Nephron progenitor cell (in vitro differentiated cells): ENCODE measurements around the gene RNH1.
A peak's percentile ranks its signal among the peaks of the same experiment; 100 is the strongest.

Experiments
- DNase-seq: peaks from one replicate; pipeline ENCODE4 v3.0.0; 2021
- H3K27ac Mint-ChIP-seq: 2 replicates; pipeline ENCODE4 v1.8.0; 2021; ENCODE audit warnings: mild to moderate bottlenecking, moderate library complexity, mixed read lengths
- H3K27me3 Mint-ChIP-seq: 2 replicates; pipeline ENCODE4 v1.8.0; 2021; ENCODE audit warnings: mild to moderate bottlenecking, low read depth, mixed read lengths; ENCODE audit not compliant: poor library complexity
- H3K36me3 Mint-ChIP-seq: 2 replicates; pipeline ENCODE4 v1.8.0; 2021; ENCODE audit warnings: low read depth, mixed read lengths
- H3K4me1 Mint-ChIP-seq: 2 replicates; pipeline ENCODE4 v1.8.0; 2021; ENCODE audit warnings: mixed read lengths
- H3K4me3 Mint-ChIP-seq: 2 replicates; pipeline ENCODE4 v1.8.0; 2021; ENCODE audit warnings: mild to moderate bottlenecking, moderate library complexity, mixed read lengths
- H3K9me3 Mint-ChIP-seq: 2 replicates; pipeline ENCODE4 v1.8.0; 2021; ENCODE audit warnings: mild to moderate bottlenecking, moderate library complexity, mixed read lengths
- TF ChIP-seq, protein P1 (sequence below): fragments of 200-600 bp; sonication (generic); IDR thresholded peaks from 2 replicates; pipeline ENCODE4 v1.5.0; 2021; ENCODE audit warnings: antibody characterized with exemption

The RNH1 gene

DNA sequence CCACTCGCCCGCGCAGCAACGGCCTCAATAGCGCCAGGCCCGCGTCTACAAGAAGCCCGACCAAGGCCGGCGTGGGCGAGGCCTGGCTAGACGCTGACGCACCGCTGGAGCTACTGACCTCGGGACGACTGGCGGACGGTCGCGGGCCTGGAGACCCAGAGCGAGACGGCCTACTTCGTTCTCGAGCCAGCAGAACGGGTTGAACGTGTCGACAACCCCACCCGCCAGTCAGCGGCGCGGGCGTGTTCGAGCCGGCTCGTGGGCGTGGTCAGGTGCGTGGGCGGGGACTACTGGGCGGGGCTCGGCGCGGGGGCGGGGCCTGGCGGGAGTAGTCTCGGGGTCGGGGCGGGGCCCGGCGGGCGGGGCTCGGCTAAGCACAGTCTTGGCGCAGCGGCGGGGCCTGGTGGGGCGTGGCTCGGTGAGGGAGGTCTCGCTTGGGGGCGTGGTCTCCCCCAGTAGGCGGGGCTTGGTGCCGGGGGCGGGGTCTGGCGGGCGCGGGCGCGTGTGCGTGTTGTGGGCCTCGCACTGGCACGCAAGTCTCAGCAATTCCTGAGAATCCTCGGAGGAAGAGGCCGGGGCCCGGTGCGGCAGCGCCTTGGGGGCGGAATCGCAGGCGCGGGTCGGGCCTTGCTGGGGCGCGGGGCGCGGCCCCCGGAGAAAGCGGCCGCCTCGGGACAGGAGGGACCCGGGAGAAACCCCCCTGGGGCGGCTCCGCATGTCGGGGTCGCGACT is at the start of gene RNH1:
RNH1 (minus strand) TSS at position 248 of the 732 bp plus-strand sequence. CDS start 5,080 bp downstream, outside the sequence.
- H3K36me3 Mint-ChIP-seq: peaks cover 27% of the 10 kb centered on the region
- no peaks in the 10 kb centered on the region for H3K9me3 Mint-ChIP-seq
- no peaks in the 10 kb centered on the region for H3K27me3 Mint-ChIP-seq
- H3K27ac Mint-ChIP-seq: peak within 1 kb of the TSS; percentile 100
- DNase-seq: peak; percentile 99
- peak within 1 kb of the TSS; percentile 97 for H3K4me3 Mint-ChIP-seq
- TF ChIP-seq, protein P1, sequence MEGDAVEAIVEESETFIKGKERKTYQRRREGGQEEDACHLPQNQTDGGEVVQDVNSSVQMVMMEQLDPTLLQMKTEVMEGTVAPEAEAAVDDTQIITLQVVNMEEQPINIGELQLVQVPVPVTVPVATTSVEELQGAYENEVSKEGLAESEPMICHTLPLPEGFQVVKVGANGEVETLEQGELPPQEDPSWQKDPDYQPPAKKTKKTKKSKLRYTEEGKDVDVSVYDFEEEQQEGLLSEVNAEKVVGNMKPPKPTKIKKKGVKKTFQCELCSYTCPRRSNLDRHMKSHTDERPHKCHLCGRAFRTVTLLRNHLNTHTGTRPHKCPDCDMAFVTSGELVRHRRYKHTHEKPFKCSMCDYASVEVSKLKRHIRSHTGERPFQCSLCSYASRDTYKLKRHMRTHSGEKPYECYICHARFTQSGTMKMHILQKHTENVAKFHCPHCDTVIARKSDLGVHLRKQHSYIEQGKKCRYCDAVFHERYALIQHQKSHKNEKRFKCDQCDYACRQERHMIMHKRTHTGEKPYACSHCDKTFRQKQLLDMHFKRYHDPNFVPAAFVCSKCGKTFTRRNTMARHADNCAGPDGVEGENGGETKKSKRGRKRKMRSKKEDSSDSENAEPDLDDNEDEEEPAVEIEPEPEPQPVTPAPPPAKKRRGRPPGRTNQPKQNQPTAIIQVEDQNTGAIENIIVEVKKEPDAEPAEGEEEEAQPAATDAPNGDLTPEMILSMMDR: no peak
- peaks cover 19% of the 10 kb centered on the region for H3K4me1 Mint-ChIP-seq

DNA sequence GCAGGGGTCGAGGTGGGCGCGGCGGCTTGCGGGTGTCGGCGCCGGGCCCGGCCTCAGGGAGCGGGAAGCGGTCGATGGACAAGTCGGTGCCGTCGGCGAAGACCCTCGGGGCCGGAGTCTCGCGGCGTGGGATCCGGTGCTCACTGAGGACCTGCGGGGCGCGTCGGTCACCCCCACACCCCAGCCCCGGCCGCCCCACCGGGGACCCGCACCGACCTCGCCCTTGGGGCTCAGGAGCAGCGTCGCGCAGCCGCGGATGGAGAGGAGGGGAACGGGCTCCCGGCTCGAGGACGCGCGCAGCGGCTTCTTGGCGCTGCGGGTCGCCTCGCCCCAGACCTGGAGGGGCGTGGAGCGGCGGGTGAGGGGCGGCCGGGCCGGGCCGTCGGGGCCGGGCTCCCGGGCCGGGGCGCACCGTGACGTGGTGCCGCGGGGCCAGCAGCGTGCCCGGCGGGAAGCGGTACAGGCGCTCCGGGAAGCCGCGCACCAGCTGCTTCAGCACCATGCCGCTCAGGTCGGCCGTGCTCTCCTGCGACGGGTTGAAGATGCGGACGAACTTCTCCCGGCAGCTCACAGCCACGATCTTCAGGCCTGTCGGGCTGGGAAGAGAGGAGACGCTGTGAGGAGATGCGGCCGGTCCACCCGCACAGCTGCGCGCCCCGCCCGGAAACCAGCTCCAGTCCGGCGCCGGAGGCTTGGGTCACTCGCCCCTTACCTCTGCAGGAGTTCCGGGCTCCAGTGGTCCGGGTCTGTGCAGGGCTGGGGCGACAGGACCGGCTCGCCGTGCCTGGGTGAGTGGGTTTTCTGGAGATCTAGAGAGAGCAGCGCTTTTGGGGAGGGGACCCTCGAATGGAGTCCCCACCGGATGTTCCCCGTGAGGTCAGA is 49.0 kb upstream of the RNH1 start:
- Mint-ChIP-seq H3K27me3 (peaks cover 42% of the 10 kb centered on the region), H3K27ac (no peak overlapping the region), H3K36me3 (no peaks in the 10 kb centered on the region), H3K4me3 (peak overlapping the region; percentile 62), H3K9me3 (no peaks in the 10 kb centered on the region), H3K4me1 (peaks cover 18% of the 10 kb centered on the region)
- TF ChIP-seq, protein P1: no peak
- peak; percentile 41 for DNase-seq

DNA sequence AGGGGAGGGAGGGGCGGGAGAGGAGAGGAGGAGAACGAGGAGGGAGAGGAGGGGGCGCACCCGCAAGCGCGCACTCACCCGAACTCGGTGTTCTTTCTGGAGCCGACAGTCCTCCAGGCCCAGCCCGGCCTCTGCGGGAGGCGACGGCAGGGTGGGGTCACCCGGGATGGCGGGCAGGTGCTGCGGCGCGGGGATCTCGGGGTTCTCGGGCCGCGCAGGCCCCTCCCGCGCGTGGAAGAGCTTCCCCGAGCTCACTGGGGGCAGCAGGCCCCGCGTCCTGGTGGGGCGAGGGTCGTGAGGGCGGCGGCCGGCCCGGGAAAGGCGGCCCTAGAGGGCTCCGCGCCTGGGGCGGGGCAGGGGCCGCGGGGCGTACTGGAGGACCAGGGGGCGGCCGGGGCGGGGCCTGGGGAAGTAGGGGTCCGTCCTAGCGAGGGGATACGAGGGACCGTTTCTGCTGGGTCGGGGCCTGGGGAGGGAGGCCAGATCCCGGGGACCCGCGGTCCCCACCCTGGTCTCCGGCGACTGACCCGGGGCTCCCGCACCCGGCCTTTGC is 48.3 kb upstream of the RNH1 start:
- Mint-ChIP-seq H3K4me3 (no peak overlapping the region), H3K27me3 (peaks cover 42% of the 10 kb centered on the region), H3K36me3 (no peaks in the 10 kb centered on the region), H3K27ac (no peak overlapping the region), H3K4me1 (peaks cover 18% of the 10 kb centered on the region), H3K9me3 (no peaks in the 10 kb centered on the region)
- peak; percentile 49 for DNase-seq
- TF ChIP-seq, protein P1: no peak

DNA sequence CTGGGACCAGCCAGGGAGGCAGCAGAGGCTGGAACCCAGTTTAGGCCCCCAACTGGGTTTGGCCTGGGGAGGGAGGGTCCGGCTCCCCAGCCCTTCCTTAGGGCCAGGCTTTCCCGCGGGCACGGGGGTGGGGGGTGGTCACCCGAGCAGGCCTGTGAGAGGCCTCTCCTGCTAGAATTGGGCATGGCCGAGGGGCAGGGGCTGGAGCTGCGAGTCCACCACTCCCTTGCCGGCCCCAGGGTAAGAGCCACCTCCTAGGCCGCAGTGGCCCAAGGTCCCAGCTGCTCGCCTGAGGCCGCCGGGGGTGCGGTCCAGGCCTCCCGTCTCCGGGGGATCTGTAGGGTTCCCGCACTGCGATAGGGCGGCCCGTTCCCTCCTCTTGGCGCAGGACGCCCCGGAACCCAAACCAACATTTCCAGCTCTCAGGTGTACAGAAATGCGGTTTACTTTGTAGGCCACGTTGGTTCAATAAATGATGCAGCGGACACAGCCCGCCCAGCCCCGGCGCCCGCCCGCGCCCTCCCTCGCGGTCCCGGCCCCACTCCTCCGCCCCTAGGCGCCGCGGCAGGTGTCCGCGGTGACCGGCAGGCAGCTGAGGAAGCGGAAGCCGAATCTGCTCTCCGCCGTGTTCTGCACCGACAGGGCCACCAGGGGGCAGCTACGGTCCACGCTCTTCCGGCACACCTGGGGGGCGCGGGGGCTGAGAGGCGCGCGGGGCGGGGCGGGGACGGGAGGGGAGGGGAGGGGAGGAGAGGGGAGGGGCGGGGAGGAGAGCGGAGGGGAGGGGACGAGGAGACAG is 47.6 kb upstream of the RNH1 start:
- H3K4me1 Mint-ChIP-seq: peaks cover 12% of the 10 kb centered on the region
- no peaks in the 10 kb centered on the region for H3K36me3 Mint-ChIP-seq
- TF ChIP-seq, protein P1: peak; percentile 45
- H3K27me3 Mint-ChIP-seq: peaks cover 39% of the 10 kb centered on the region
- H3K4me3 Mint-ChIP-seq: no peak overlapping the region
- peak; percentile 81 for DNase-seq
- no peaks in the 10 kb centered on the region for H3K9me3 Mint-ChIP-seq
- no peak overlapping the region for H3K27ac Mint-ChIP-seq

DNA sequence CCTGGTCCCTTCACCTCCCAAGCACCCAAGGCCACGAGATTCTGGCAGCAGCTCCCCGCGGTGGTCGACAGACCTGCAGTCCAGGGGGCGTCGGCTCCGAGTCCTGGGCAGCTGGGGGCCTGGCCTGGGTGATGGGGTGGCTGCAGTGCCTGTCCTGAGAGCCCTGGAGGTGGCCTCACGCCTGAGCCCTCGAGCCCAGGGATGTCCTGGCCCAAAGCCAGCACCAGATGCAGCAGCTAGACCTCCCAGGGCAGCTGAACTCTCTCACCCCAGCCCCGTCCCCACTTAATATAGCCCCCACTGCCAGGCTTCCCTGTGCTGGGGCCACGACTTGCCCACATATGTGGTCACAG is 46.9 kb upstream of the RNH1 start:
- Mint-ChIP-seq H3K27me3 (peaks cover 38% of the 10 kb centered on the region), H3K9me3 (no peaks in the 10 kb centered on the region), H3K4me1 (peaks cover 12% of the 10 kb centered on the region), H3K27ac (no peak overlapping the region), H3K4me3 (no peak overlapping the region), H3K36me3 (no peaks in the 10 kb centered on the region)
- no peak for DNase-seq
- TF ChIP-seq, protein P1: no peak
